Measurements from ENCODE around the gene TBC1D16.
"Not testable (repeated sequence)": the region's sequence is repeated elsewhere in the genome, so short reads cannot be mapped to it uniquely, and the experiment has no call there.

Gene TBC1D16

DNA sequence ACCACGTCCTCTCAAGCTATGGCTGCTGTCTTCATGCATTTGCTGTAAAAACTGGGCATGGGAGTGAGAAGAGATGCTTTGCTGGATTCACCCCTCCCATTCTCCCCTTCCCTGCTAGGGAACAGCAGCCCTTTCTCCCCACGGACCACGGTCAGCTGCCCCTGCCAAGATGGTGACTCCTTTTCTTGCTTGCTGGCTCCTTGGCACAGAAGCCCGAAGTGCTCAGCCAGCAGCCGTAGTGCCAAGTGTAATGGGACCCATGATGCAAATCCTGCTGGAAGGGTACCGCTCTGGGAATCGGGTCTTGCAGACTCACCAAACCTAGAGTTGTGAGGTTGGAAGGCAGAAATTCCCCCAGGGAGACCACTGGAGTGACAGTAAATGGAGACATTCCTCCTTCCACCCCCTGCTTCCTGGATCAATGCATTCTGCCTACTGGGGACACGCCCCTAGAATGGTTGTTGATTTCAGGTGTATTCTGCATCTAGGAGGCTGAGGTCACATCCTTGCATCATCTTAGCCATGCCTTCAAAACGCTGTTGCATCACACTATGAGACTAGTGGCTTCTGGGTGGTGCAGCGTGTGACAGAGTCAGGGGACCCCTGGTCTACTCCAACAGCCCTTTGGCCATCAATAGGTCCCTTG lies 133.4 kb downstream of the TBC1D16 start:
- TF ChIP-seq ZFX (IDR thresholded peaks at IDR 0.05) = no peak
- TF ChIP-seq, protein P1, sequence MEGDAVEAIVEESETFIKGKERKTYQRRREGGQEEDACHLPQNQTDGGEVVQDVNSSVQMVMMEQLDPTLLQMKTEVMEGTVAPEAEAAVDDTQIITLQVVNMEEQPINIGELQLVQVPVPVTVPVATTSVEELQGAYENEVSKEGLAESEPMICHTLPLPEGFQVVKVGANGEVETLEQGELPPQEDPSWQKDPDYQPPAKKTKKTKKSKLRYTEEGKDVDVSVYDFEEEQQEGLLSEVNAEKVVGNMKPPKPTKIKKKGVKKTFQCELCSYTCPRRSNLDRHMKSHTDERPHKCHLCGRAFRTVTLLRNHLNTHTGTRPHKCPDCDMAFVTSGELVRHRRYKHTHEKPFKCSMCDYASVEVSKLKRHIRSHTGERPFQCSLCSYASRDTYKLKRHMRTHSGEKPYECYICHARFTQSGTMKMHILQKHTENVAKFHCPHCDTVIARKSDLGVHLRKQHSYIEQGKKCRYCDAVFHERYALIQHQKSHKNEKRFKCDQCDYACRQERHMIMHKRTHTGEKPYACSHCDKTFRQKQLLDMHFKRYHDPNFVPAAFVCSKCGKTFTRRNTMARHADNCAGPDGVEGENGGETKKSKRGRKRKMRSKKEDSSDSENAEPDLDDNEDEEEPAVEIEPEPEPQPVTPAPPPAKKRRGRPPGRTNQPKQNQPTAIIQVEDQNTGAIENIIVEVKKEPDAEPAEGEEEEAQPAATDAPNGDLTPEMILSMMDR (conservative IDR thresholded peaks at IDR 0.05) = no peak
- H3K27ac ChIP-seq = no peak overlapping the region

DNA sequence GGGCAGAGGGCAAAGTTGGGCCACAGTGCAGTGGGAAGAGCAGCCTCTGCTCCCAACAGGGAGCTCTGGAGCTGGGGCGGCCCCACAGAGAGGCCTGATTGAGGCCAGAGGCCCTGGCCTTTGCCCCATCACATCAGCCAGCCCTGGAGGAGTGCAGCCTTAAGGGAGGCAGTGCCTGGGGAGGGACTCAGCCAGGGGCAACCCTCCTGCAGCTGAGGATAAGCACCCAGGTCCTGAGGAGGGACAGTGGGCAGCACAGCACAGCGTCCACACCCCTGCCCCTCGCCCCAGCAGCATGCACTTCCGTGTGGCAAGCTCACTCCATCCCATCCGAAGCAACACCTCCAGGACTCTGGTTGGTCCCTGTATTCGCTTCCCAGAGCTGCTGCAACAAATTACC lies 134.5 kb downstream of the TBC1D16 start:
- H3K27ac ChIP-seq = no peak overlapping the region
- TF ChIP-seq, protein P1 (conservative IDR thresholded peaks at IDR 0.05) = no peak
- TF ChIP-seq ZFX (IDR thresholded peaks at IDR 0.05) = no peak

DNA sequence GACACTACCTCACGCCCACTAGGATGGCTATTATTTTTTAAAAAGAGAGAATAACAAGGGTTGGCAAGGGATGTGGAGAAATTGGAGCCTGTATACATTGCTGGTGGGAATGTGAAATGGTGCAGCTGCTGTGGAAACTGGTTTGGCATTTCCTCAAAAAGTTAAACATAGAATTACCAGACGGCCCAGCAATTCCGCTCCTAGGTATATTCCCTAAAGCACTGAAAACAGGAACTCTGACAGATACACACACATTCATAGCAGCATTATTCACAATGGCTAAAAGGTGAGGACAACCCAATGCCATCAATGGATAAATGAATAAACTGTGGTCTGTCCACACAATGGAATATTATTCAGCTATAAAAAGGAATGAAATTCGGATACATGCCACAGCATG lies 136.1 kb downstream of the TBC1D16 start:
- TF ChIP-seq, protein P1 (conservative IDR thresholded peaks at IDR 0.05) = no peak
- no peak for TF ChIP-seq ZFX (IDR thresholded peaks at IDR 0.05)

DNA sequence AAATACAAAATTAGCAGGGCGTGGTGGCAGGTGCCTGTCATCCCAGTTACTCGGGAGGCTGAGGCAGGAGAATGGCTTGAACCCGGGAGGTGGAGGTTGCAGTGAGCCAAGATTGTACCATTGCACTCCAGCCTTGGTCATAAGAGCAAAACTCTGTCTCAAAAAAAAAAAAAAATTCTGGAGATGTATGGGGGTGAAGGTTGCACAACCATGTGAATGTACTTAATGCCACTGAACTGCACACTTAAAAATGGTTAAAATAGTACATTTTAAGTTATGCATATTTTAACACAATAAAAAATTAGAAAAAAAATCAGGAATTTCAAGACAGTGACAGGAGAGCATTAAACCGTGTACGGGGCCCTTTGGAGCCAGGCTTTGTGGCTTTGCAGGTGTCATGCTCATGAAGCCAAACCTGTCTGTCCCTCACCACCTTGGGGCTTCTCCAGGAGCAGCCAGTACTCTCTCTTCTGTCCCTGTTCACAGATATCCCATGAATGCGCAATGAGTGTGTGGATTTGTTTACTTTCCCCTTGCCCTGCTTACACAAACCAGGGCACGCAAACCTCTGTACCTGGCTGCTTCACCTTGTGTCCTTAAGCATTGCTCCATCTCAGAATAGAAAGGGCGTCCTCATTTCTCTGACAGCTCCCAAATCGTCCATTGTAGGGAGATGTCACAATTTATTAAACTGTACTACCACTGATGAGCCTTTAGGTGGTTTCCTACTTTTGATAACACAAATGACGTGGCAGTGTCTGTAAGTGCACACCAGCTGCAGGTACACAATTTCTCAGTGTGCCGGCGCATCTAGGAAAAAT lies 138.2 kb downstream of the TBC1D16 start:
- 0 out of 2 replicates have a peak overlapping the region, but pooled peaks have one; percentile 4 for H3K27ac ChIP-seq
- TF ChIP-seq ZFX (IDR thresholded peaks at IDR 0.05) = no peak
- TF ChIP-seq, protein P1 (conservative IDR thresholded peaks at IDR 0.05) = no peak

More for the DNA sequence above, 136.1 kb downstream of the TBC1D16 start:
- no peak overlapping the region for H3K27ac ChIP-seq

DNA sequence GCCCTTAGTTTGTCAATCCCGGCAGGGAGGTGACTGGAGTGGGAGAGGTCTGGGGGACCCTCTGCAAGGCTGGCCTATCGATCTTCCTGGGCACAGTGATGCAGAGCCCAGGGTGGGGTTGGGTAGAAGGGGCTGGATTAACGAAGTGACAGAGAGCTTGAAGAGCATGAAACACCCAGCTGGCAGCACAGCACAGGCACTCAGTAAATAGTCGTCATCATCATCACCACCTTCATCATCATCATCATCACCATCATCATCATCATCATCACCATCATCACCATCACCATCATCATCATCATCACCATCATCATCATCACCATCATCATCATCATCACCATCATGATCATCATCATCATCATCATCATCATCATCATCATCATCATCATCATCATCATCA lies 142.2 kb downstream of the TBC1D16 start:
- H3K27ac ChIP-seq = not testable (repeated sequence)

DNA sequence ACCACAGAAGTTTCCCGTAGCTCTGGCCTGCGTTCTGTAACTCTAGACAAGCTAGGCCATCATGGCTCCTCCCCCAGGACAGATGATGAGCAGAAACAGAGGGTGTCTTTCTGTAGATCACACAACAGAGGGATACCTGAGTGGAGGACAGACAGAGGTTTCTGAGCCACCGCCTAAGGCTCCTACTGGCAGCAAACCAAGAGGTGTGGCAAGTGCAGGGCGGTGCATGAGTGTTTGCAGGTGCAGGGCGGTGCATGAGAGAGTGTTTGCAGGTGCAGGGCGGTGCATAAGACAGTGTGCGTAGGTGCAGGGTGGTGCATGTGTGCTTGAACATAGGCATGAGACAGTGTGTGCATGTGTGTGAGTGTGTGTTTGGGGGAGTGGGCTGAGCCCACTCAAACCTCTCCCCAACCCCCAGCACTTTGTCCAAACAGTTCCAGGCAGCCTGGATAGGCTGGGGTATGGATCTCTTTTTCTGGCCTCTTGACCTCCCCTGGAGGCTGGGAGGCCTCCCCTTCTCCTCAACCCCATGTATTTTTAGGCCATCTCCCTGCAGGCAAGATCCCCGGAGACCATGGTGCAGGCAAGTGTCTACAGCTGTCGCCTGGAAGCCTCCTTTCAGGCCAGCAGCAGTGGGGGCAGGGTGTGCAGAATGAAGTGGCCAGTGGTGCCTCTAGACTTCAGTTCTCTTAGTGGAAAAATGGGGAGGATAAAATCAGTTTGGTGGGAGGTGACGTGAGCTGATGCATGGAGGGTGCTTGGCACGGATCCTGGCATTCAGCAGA lies 143.0 kb downstream of the TBC1D16 start:
- TF ChIP-seq, protein P1 (conservative IDR thresholded peaks at IDR 0.05) = no peak
- no peak for TF ChIP-seq ZFX (IDR thresholded peaks at IDR 0.05)
- H3K27ac ChIP-seq = no peak overlapping the region

DNA sequence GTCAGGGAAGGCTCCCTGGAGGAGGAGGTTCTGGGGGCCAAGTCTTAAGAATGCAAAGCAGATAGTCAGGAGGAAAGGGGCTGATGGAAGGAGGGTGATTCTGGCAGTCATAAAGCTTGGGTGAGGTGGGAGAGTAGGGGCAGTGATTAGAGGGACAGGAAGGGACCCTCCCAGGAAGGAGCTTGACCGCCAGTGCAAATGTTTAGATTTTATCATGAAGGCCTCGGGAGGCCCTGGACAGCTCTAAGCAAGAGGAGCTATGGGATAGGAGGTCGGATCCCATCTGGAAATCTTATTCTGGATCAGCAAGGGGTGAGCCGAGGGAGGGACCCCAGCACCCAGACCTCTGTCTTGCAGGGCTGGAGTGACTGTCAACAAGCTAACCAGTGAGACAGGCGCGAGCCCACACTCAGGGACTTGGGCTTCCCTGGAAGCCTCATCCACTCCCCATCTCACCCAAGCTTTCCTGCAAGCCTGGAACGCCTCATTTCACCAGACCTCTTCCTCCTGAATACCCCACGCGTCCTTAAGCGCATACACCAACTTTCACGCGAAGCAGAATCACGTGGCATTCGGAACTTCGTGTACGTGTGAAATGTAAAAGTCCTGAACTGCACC lies 144.4 kb downstream of the TBC1D16 start:
- TF ChIP-seq ZFX (IDR thresholded peaks at IDR 0.05) = no peak
- TF ChIP-seq, protein P1 (conservative IDR thresholded peaks at IDR 0.05) = no peak
- no peak overlapping the region for H3K27ac ChIP-seq

Data from C4-2B (cell line).